ENCODE results near the gene RAMACL. TPM values are rescaled to one million over a fixed set of nuclear protein-coding genes. Genes with fewer than 3 reads are reported as not detected.

Gene RAMACL
- total RNA-seq, 4 donors from 2014 or later, result 8.2 to 10.8 (median 9.1) TPM

GRCh38 chr6:166613027-166613426 lies 26.5 kb upstream of the RAMACL start:
- no peak for TF ChIP-seq EP300 (IDR thresholded peaks at IDR 0.05)
- TF ChIP-seq POLR2A (IDR thresholded peaks at IDR 0.05), result no peak
- TF ChIP-seq, protein P1, sequence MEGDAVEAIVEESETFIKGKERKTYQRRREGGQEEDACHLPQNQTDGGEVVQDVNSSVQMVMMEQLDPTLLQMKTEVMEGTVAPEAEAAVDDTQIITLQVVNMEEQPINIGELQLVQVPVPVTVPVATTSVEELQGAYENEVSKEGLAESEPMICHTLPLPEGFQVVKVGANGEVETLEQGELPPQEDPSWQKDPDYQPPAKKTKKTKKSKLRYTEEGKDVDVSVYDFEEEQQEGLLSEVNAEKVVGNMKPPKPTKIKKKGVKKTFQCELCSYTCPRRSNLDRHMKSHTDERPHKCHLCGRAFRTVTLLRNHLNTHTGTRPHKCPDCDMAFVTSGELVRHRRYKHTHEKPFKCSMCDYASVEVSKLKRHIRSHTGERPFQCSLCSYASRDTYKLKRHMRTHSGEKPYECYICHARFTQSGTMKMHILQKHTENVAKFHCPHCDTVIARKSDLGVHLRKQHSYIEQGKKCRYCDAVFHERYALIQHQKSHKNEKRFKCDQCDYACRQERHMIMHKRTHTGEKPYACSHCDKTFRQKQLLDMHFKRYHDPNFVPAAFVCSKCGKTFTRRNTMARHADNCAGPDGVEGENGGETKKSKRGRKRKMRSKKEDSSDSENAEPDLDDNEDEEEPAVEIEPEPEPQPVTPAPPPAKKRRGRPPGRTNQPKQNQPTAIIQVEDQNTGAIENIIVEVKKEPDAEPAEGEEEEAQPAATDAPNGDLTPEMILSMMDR (IDR thresholded peaks at IDR 0.05), result no peak
- Histone ChIP-seq H3K9me3 (no peaks in the 10 kb centered on the region), H3K27ac (peak overlapping the region in 1 of 4 donors; percentile 74), H3K36me3 (peaks cover 0 to under 1% (median 0%) of the 10 kb centered on the region in 3 donors), H3K27me3 (no peaks in the 10 kb centered on the region), H3K4me3 (no peak overlapping the region), H3K4me1 (peaks cover 0 to 61% (median under 1%) of the 10 kb centered on the region in 4 donors)
- DNase-seq (ENCODE audit: low spot score in 2 of 2), result no peak
- 88 to 91% methylated on average over 7 of the region's 7 CpGs for WGBS, 2 donors

- 76 to 85% methylated on average over 11 of the region's 11 CpGs for WGBS, 2 donors
Observed at GRCh38 chr6:166612471-166612881, 26.0 kb upstream of the RAMACL start.

GRCh38 chr6:166611631-166612030 lies 25.2 kb upstream of the RAMACL start:
- Histone ChIP-seq H3K27me3 (no peaks in the 10 kb centered on the region), H3K4me3 (no peak overlapping the region), H3K27ac (no peak overlapping the region), H3K9me3 (no peaks in the 10 kb centered on the region), H3K36me3 (no peaks in the 10 kb centered on the region), H3K4me1 (peaks cover 0 to 52% (median 0%) of the 10 kb centered on the region in 4 donors)
- WGBS, 2 donors, result 79 to 88% methylated on average over 4 of the region's 4 CpGs
- no peak for TF ChIP-seq EP300 (IDR thresholded peaks at IDR 0.05)
- no peak for TF ChIP-seq POLR2A (IDR thresholded peaks at IDR 0.05)
- TF ChIP-seq, protein P1 (IDR thresholded peaks at IDR 0.05), result no peak
- DNase-seq (ENCODE audit: low spot score in 2 of 2), result no peak

More at GRCh38 chr6:166612471-166612881, 26.0 kb upstream of the RAMACL start:
- TF ChIP-seq, protein P1 (IDR thresholded peaks at IDR 0.05), result no peak
- TF ChIP-seq POLR2A (IDR thresholded peaks at IDR 0.05) (no peak), EP300 (IDR thresholded peaks at IDR 0.05) (no peak)
- H3K9me3 ChIP-seq, result no peaks in the 10 kb centered on the region
- no peak overlapping the region for H3K4me3 ChIP-seq
- H3K4me1 ChIP-seq, result peaks cover 0 to 56% (median 0%) of the 10 kb centered on the region in 4 donors
- H3K36me3 ChIP-seq, result no peaks in the 10 kb centered on the region
- H3K27me3 ChIP-seq, result no peaks in the 10 kb centered on the region
- DNase-seq (ENCODE audit: low spot score in 2 of 2), result no peak
- peak overlapping the region in 1 of 4 donors; percentile 74 for H3K27ac ChIP-seq

DNA sequence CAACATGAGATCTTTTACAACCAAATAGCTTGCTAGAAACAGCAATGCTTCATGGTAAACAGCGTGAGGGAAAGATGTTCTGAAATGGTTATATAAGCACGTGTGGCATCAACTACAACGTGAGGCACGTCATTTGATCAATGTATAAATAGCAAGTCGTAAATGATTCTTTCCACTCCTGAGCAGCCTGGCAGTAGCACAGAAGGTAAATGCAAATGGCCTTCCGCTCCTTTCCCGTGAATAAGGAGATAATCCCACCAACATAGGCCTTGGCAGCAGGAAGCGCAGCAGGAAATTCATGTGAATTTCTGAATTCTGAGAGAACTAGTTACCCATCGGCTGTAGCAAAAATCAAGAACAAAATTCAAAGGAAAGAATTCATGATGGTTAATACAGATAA lies 23.6 kb upstream of the RAMACL start:
- DNase-seq (ENCODE audit: low spot score in 2 of 2), result no peak
- no peaks in the 10 kb centered on the region for H3K36me3 ChIP-seq
- WGBS, 2 donors, result 89% methylated on average over 9 of the region's 9 CpGs
- H3K4me1 ChIP-seq, result peaks cover 0 to 36% (median 0%) of the 10 kb centered on the region in 4 donors
- H3K27me3 ChIP-seq, result no peaks in the 10 kb centered on the region
- no peak overlapping the region for H3K27ac ChIP-seq
- TF ChIP-seq EP300 (IDR thresholded peaks at IDR 0.05) (no peak), POLR2A (IDR thresholded peaks at IDR 0.05) (no peak)
- TF ChIP-seq, protein P1 (IDR thresholded peaks at IDR 0.05), result no peak
- H3K9me3 ChIP-seq, result no peaks in the 10 kb centered on the region
- H3K4me3 ChIP-seq, result no peak overlapping the region

- 57 to 61% methylated on average over 4 of the region's 4 CpGs for WGBS, 2 donors
- peaks cover 0 to 23% (median 0%) of the 10 kb centered on the region in 4 donors for H3K4me1 ChIP-seq
- DNase-seq (ENCODE audit: low spot score in 2 of 2), result no peak
- no peaks in the 10 kb centered on the region for H3K27me3 ChIP-seq
- no peak overlapping the region for H3K4me3 ChIP-seq
- H3K36me3 ChIP-seq, result no peaks in the 10 kb centered on the region
- TF ChIP-seq POLR2A (IDR thresholded peaks at IDR 0.05) (no peak), EP300 (IDR thresholded peaks at IDR 0.05) (no peak)
- TF ChIP-seq, protein P1 (IDR thresholded peaks at IDR 0.05), result no peak
- H3K27ac ChIP-seq, result peak overlapping the region in 2 of 4 donors; percentile 5 to 42
- no peaks in the 10 kb centered on the region for H3K9me3 ChIP-seq
Observed at GRCh38 chr6:166608774-166609173, 22.3 kb upstream of the RAMACL start.

All from tibial nerve (tissue), 4 donors.